ENCODE measurements around the gene KLRC4. TPM values are rescaled to one million over a fixed set of nuclear protein-coding genes. Genes with fewer than 3 reads are reported as not detected.

The KLRC4 gene
- total and polyA plus RNA-seq, 4 donors, result 0.17 to 1.3 (median 0.32) TPM

DNA sequence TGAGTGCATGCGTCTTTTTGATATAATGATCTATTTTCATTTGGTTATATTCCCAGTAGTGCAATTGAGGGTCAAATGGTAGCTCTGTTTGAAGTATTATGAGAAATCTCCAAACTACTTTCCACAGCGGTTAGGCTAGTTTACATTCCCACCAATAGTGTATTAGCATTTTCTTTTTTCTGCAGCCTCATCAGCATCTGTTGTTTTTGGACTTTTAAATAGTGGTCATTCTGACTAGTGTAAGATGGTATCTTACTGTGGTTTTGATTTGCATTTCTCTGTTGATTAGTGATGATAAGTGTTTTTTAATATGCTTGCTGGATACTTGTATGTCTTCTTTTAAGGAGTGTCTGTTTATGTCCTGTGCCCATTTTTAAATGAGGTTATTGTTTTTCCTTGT is 47.3 kb upstream of the KLRC4 start:
- peaks cover 0 to 4% (median 2%) of the 10 kb centered on the region in 4 donors for H3K9me3 ChIP-seq (ENCODE audit: control insufficient read depth in 4 of 4, low read length in 3 of 4)
- 89% methylated on average over 2 of the region's 2 CpGs for WGBS

DNA sequence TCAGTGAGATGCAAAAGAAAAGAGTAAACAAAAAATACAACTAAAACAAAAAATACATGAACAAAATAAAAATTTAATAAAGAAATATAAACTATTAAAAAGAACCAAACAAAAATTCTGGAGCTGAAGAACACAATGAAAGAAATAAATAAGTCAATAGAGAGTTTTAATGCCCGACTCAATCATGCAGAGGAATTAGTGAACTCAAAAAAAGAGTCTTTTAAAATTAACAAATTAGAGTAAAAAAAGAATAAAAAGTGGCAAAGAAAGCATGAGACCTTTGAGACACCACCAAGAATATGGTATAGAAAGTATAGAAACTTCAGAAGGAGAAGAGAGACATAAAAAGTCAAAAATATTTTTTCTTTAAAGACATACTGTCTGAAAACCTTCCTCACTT is 46.2 kb upstream of the KLRC4 start:
- TF ChIP-seq ZBTB33 (IDR thresholded peaks at IDR 0.05), result no peak
- no peak for TF ChIP-seq RAD21 (IDR thresholded peaks at IDR 0.05)
- no peak for TF ChIP-seq HNF4A (conservative IDR thresholded peaks at IDR 0.05)
- TF ChIP-seq TAF1 (conservative IDR thresholded peaks at IDR 0.05), result no peak
- TF ChIP-seq, protein P1, sequence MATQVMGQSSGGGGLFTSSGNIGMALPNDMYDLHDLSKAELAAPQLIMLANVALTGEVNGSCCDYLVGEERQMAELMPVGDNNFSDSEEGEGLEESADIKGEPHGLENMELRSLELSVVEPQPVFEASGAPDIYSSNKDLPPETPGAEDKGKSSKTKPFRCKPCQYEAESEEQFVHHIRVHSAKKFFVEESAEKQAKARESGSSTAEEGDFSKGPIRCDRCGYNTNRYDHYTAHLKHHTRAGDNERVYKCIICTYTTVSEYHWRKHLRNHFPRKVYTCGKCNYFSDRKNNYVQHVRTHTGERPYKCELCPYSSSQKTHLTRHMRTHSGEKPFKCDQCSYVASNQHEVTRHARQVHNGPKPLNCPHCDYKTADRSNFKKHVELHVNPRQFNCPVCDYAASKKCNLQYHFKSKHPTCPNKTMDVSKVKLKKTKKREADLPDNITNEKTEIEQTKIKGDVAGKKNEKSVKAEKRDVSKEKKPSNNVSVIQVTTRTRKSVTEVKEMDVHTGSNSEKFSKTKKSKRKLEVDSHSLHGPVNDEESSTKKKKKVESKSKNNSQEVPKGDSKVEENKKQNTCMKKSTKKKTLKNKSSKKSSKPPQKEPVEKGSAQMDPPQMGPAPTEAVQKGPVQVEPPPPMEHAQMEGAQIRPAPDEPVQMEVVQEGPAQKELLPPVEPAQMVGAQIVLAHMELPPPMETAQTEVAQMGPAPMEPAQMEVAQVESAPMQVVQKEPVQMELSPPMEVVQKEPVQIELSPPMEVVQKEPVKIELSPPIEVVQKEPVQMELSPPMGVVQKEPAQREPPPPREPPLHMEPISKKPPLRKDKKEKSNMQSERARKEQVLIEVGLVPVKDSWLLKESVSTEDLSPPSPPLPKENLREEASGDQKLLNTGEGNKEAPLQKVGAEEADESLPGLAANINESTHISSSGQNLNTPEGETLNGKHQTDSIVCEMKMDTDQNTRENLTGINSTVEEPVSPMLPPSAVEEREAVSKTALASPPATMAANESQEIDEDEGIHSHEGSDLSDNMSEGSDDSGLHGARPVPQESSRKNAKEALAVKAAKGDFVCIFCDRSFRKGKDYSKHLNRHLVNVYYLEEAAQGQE (IDR thresholded peaks at IDR 0.05), result no peak
- TF ChIP-seq JUND (IDR thresholded peaks at IDR 0.05), result no peak
- TF ChIP-seq SP1 (IDR thresholded peaks at IDR 0.05), result no peak
- Histone ChIP-seq H3K9me3 (ENCODE audit: control insufficient read depth in 4 of 4, low read length in 3 of 4) (peaks cover 0 to 4% (median 2%) of the 10 kb centered on the region in 4 donors), H3K4me1 (ENCODE audit: control insufficient read depth in 4 of 4, insufficient read depth in 4 of 4, low read length in 3 of 4) (no peaks in the 10 kb centered on the region), H3K9ac (ENCODE audit: low read depth in 1 of 2, low read length in 2 of 2) (no peak overlapping the region), H3K27me3 (ENCODE audit: control insufficient read depth in 4 of 4, insufficient read depth in 4 of 4, low read length in 3 of 4) (peaks cover 0 to 7% (median 0%) of the 10 kb centered on the region in 4 donors), H3K27ac (ENCODE audit: low read depth in 1 of 2, low read length in 2 of 2) (no peak overlapping the region), H3K4me3 (ENCODE audit: low read depth in 1 of 3, low read length in 3 of 3) (no peak overlapping the region), H3K36me3 (ENCODE audit: control insufficient read depth in 4 of 4, insufficient read depth in 3 of 4, low read depth in 1 of 4, low read length in 3 of 4) (no peaks in the 10 kb centered on the region)
- DNase-seq (ENCODE audit: low spot score), result no peak
- 81% methylated on average over 1 of the region's 1 CpG for WGBS

More for the DNA sequence above, 47.3 kb upstream of the KLRC4 start:
- Histone ChIP-seq H3K4me1 (ENCODE audit: control insufficient read depth in 4 of 4, insufficient read depth in 4 of 4, low read length in 3 of 4) (no peaks in the 10 kb centered on the region), H3K36me3 (ENCODE audit: control insufficient read depth in 4 of 4, insufficient read depth in 3 of 4, low read depth in 1 of 4, low read length in 3 of 4) (no peaks in the 10 kb centered on the region), H3K4me3 (ENCODE audit: low read depth in 1 of 3, low read length in 3 of 3) (no peak overlapping the region), H3K27ac (ENCODE audit: low read depth in 1 of 2, low read length in 2 of 2) (no peak overlapping the region), H3K27me3 (ENCODE audit: control insufficient read depth in 4 of 4, insufficient read depth in 4 of 4, low read length in 3 of 4) (peaks cover 0 to 8% (median 0%) of the 10 kb centered on the region in 4 donors), H3K9ac (ENCODE audit: low read depth in 1 of 2, low read length in 2 of 2) (no peak overlapping the region)
- DNase-seq (ENCODE audit: low spot score), result no peak
- TF ChIP-seq ZBTB33 (IDR thresholded peaks at IDR 0.05) (no peak), CTCF (IDR thresholded peaks at IDR 0.05; ENCODE audit: low read depth, low read length, missing input control) (no peak), HNF4G (IDR thresholded peaks at IDR 0.05) (no peak), FOXA2 (IDR thresholded peaks at IDR 0.05) (no peak), GABPA (IDR thresholded peaks at IDR 0.05 in 1 of 2, conservative IDR thresholded peaks at IDR 0.05 in 1 of 2) (no peak), RAD21 (IDR thresholded peaks at IDR 0.05) (no peak)

All from liver (tissue), 9 donors.